ENCODE data around the gene SMG6.

- no peak for TF ChIP-seq CTCF (IDR thresholded peaks at IDR 0.05; ENCODE audit: low read length)
- TF ChIP-seq EZH2 (IDR thresholded peaks at IDR 0.05; ENCODE audit: borderline replicate concordance, low read length), result no peak
These were observed 231.9 kb downstream of the SMG6 start for GRCh38 chr17:2071455-2072281.

All from OCI-LY1 (cell line).